Thyroid gland (tissue), 4 donors: Measurements from ENCODE around the gene RAB19. TPM values are rescaled to one million over a fixed set of nuclear protein-coding genes. Genes with fewer than 3 reads are reported as not detected.
A peak's percentile ranks its signal among the peaks of the same experiment; 100 is the strongest.

Source experiments
- DNase-seq, 2 donors: peaks; one replicate each; pipeline ENCODE4 v3.0.0-alpha.2; 2019
- H3K27ac ChIP-seq, 3 donors: fragments of 200-600 bp; sonication (generic); 1 replicate in 2 of 3; 2 replicates in 1 of 3; pipeline ENCODE4 v1.5.1; 2016 to 2019; ENCODE audit warnings: mild to moderate bottlenecking in 1 of 3, moderate library complexity in 1 of 3
- H3K27me3 ChIP-seq: fragments of 200-600 bp; sonication (generic); one replicate; pipeline ENCODE4 v1.5.1; 2019
- H3K36me3 ChIP-seq, 2 donors: fragments of 200-600 bp; sonication (generic); one replicate each; pipeline ENCODE4 v1.5.1; 2016 to 2019
- H3K4me1 ChIP-seq, 2 donors: fragments of 200-600 bp; sonication (generic); one replicate each; pipeline ENCODE4 v1.5.1; 2017 to 2019
- H3K4me3 ChIP-seq, 3 donors: fragments of 200-600 bp; sonication (generic); replicated peaks in 1 of 3; 1 replicate in 2 of 3; 2 replicates in 1 of 3; pipeline ENCODE4 v1.5.1; 2016; ENCODE audit warnings: mild to moderate bottlenecking in 1 of 3
- H3K9me3 ChIP-seq: fragments of 200-600 bp; sonication (generic); one replicate; pipeline ENCODE4 v1.5.1; 2017
- POLR2A ChIP-seq, 2 donors: fragments of 450-650 bp; IDR thresholded peaks; one replicate each; pipeline ENCODE4 v1.6.1; 2017; ENCODE audit warnings: antibody characterized with exemption in 2 of 2, mild to moderate bottlenecking in 2 of 2, moderate library complexity in 1 of 2
- WGBS, 2 donors: methylation state at CpG; one replicate each; pipeline ENCODE4 v1.1.5; 2017; 5-methylcytosine and 5-hydroxymethylcytosine counted together
- intact Hi-C: fragments of 100-400 bp; cut with DNase I; formaldehyde crosslinking; loops from one replicate; pipeline ENCODE4 v1.15.1; 2023
- total RNA-seq, 4 donors: library from RNA; depleted of rRNA; stranded (reverse); fragments of >200 nt; gene quantifications; one replicate each; pipeline ENCODE4 v1.2.3, GENCODE V29; 2016
- TF ChIP-seq, protein P1 (sequence below), 6 experiments: fragments of 200-600 bp in 3 of 6; fragments of 450-650 bp in 3 of 6; sonication (generic) in 3 of 6; IDR thresholded peaks; one replicate each; pipeline ENCODE4 v1.5.1; 2016 to 2019; ENCODE audit warnings: antibody characterized with exemption in 6 of 6, mild to moderate bottlenecking in 2 of 6, inconsistent platforms in 1 of 6, moderate library complexity in 1 of 6

Gene RAB19
- total RNA-seq, 4 donors from 2014 or later: 9.7 to 45.5 (median 17.2) TPM

DNA sequence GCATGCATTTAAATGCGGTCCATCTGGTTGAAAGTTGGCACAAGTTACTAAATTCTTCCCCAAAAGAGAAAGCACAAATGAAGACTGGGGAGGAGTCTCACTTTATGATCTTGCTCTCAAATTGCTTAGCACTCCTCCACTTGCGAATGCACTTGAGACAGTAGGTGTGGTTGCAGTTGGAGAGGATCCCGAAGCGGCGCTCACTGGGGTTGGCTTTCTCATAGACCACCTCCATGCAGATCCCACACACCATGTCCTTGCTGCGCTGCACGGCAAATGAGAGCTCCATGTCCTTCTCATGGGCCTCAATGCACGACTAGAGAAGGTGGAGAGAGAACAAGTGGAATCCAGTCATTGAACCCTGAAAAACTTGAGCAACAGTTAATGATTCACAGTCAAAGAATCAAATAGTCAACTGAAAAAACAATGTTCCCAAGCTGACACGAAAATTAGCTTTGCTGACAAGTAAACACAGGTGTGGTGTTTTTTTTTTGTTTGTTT is 52.7 kb downstream of the RAB19 start:
- H3K27ac ChIP-seq: no peak overlapping the region
- peak; percentile 26 to 51 for DNase-seq
- no peak for TF ChIP-seq POLR2A (IDR thresholded peaks at IDR 0.05)
- TF ChIP-seq, protein P1, sequence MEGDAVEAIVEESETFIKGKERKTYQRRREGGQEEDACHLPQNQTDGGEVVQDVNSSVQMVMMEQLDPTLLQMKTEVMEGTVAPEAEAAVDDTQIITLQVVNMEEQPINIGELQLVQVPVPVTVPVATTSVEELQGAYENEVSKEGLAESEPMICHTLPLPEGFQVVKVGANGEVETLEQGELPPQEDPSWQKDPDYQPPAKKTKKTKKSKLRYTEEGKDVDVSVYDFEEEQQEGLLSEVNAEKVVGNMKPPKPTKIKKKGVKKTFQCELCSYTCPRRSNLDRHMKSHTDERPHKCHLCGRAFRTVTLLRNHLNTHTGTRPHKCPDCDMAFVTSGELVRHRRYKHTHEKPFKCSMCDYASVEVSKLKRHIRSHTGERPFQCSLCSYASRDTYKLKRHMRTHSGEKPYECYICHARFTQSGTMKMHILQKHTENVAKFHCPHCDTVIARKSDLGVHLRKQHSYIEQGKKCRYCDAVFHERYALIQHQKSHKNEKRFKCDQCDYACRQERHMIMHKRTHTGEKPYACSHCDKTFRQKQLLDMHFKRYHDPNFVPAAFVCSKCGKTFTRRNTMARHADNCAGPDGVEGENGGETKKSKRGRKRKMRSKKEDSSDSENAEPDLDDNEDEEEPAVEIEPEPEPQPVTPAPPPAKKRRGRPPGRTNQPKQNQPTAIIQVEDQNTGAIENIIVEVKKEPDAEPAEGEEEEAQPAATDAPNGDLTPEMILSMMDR (IDR thresholded peaks at IDR 0.05): no peak
- intact Hi-C loops: no loop called here
- WGBS, 2 donors: 59 to 78% methylated on average over 9 of the region's 9 CpGs
- H3K27me3 ChIP-seq: no peaks in the 10 kb centered on the region
- peaks cover 41 to 42% of the 10 kb centered on the region in 2 donors for H3K36me3 ChIP-seq
- peaks cover 0 to 9% of the 10 kb centered on the region in 2 donors for H3K4me1 ChIP-seq
- H3K9me3 ChIP-seq: no peaks in the 10 kb centered on the region
- H3K4me3 ChIP-seq: no peak overlapping the region

DNA sequence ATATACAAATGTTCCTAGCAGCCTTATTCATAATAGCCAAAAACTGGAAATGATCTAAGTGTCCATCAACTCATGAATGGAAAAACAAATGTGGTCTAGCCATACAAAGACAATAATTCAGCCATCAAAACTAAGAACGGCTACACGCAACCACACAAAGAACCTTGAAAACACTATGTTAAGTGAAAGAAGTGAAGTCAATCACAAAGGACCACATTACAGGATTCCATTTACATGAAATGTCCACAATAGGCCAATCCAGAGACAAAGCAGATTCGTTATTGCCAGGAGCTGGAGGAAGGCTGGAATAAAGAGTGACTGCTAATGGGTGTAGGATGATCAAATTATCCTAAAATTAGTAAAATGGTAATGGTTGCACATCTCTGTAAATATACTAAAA is 54.3 kb downstream of the RAB19 start:
- intact Hi-C loops: no loop called here
- peaks cover 43 to 45% of the 10 kb centered on the region in 2 donors for H3K36me3 ChIP-seq
- TF ChIP-seq, protein P1 (IDR thresholded peaks at IDR 0.05): no peak
- no peak for TF ChIP-seq POLR2A (IDR thresholded peaks at IDR 0.05)
- H3K9me3 ChIP-seq: no peaks in the 10 kb centered on the region
- no peaks in the 10 kb centered on the region for H3K27me3 ChIP-seq
- 91 to 94% methylated on average over 3 of the region's 3 CpGs for WGBS, 2 donors
- no peak overlapping the region for H3K27ac ChIP-seq
- DNase-seq: no peak
- H3K4me3 ChIP-seq: no peak overlapping the region
- H3K4me1 ChIP-seq: peaks cover 0 to 9% of the 10 kb centered on the region in 2 donors

DNA sequence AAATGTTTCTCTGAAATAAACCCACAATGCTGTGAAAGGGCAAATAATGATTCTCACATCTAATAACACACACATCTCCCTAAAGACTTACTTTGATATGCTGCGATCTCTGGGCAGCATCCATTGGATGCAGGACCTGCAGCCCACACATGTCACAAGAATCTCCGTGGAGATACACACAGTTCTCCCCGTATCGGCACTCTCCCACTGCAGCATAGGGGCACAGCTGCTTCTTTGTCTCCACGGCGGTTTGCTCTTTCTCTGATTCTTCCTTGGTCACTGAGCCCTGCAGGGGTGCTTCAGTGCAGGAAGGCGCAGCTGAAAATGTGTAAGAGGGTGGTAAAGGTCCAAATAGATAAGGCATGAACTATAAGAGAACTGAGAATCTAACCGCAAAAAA is 55.1 kb downstream of the RAB19 start:
- Histone ChIP-seq H3K4me3 (no peak overlapping the region), H3K27ac (no peak overlapping the region), H3K27me3 (no peaks in the 10 kb centered on the region), H3K4me1 (peaks cover 0 to 9% of the 10 kb centered on the region in 2 donors), H3K9me3 (no peaks in the 10 kb centered on the region), H3K36me3 (peaks cover 40 to 41% of the 10 kb centered on the region in 2 donors)
- TF ChIP-seq, protein P1 (IDR thresholded peaks at IDR 0.05): no peak
- TF ChIP-seq POLR2A (IDR thresholded peaks at IDR 0.05): no peak
- DNase-seq: no peak
- intact Hi-C loops: no loop called here
- 89 to 91% methylated on average over 8 of the region's 8 CpGs for WGBS, 2 donors

DNA sequence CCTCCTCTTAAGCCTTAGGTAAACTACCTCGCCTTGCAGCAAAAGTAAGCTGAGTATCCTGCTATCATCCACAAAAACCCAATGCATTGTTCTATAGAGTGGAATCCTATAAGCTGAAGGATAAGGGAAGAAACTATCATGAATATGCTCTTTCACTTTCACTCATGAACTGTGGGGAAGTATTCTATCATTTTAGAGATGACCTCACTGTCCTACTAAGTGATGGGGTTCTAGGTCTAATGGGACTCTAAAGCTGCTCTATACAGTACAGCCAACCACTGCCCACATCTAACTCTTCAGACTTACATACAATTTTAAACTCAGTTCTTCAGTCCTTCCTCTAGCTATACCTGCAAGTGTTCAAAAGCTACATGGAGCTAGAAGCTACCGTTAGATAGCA is 59.3 kb downstream of the RAB19 start:
- intact Hi-C loops: no loop called here
- WGBS, 2 donors: 89 to 100% methylated on average over 2 of the region's 2 CpGs
- Histone ChIP-seq H3K4me1 (no peaks in the 10 kb centered on the region), H3K36me3 (peaks cover 22 to 34% of the 10 kb centered on the region in 2 donors), H3K9me3 (no peaks in the 10 kb centered on the region), H3K27ac (no peak overlapping the region), H3K27me3 (no peaks in the 10 kb centered on the region), H3K4me3 (no peak overlapping the region)
- DNase-seq: no peak
- TF ChIP-seq, protein P1 (IDR thresholded peaks at IDR 0.05): no peak
- TF ChIP-seq POLR2A (IDR thresholded peaks at IDR 0.05): no peak

DNA sequence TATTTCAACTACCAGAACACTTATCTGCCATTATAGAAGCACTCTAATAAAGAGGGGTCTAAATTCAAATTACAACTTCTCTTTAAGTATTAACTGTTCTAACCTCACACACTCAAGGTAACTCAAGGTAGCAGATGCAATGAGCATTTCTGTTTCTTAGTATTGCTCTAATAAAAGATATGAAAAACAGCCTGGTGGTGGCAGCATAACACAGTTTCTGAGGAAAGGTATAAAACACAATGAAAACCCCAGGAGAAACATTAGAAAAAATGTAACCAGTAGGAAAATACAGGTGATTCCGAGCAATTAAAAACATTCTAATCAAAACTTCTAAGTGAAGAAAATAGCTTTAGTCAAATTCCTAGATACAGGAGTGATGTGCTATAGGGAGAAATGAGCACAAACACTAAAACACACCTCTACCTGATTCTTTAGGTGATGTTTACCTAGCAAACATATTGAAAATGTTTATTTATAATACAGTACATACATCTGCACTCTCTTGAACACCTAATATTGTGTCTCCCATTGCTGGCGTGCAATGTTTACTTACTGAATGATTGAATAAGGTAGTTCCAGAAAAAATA is 72.0 kb downstream of the RAB19 start:
- TF ChIP-seq, protein P1 (IDR thresholded peaks at IDR 0.05): peak in 4 of 6 experiments; percentile 37 to 60 (median 58)
- no peak for TF ChIP-seq POLR2A (IDR thresholded peaks at IDR 0.05)
- Histone ChIP-seq H3K4me1 (peaks cover 14 to 15% of the 10 kb centered on the region in 2 donors), H3K36me3 (peaks cover 3 to 5% of the 10 kb centered on the region in 2 donors), H3K27ac (no peak overlapping the region), H3K27me3 (no peaks in the 10 kb centered on the region), H3K4me3 (no peak overlapping the region), H3K9me3 (no peaks in the 10 kb centered on the region)
- intact Hi-C loops: no loop called here
- WGBS, 2 donors: 31 to 37% methylated on average over 2 of the region's 2 CpGs
- peak; percentile 36 to 50 for DNase-seq
